Naive B cell (primary cell): ENCODE data around the gene EMC1. TPM values are rescaled to one million over a fixed set of nuclear protein-coding genes. Genes with fewer than 3 reads are reported as not detected.

ENCODE experiments used
- ATAC-seq, 2 donors: fragments of 150-1000 bp; cut with Tn5 transposase; 2 replicates each; pipeline ENCODE4 v1.10.0; 2021; ENCODE audit warnings: low read depth in 2 of 2, mild to moderate bottlenecking in 2 of 2, moderate library complexity in 2 of 2
- DNase-seq: peaks from one replicate; pipeline ENCODE4 v3.0.0; 2022
- H3K27ac Mint-ChIP-seq, 6 donors: one replicate each; pipeline ENCODE4 v1.8.0; 2020 to 2022; ENCODE audit warnings: mild to moderate bottlenecking in 6 of 6, mixed read lengths in 6 of 6, moderate library complexity in 5 of 6, inconsistent platforms in 2 of 6
- H3K27me3 Mint-ChIP-seq, 3 donors: one replicate each; pipeline ENCODE4 v1.8.0; 2021 to 2022; ENCODE audit warnings: mixed read lengths in 3 of 3, mild to moderate bottlenecking in 1 of 3
- H3K36me3 Mint-ChIP-seq, 2 donors: one replicate each; pipeline ENCODE4 v1.8.0; 2020 to 2022; ENCODE audit warnings: mixed read lengths in 2 of 2, inconsistent platforms in 1 of 2, mild to moderate bottlenecking in 1 of 2
- H3K4me1 Mint-ChIP-seq, 3 donors: one replicate each; pipeline ENCODE4 v1.8.0; 2020 to 2022; ENCODE audit warnings: mixed read lengths in 3 of 3, inconsistent platforms in 1 of 3, mild to moderate bottlenecking in 1 of 3, moderate library complexity in 1 of 3
- H3K4me3 Mint-ChIP-seq, 8 donors: one replicate each; pipeline ENCODE4 v1.8.0; 2020 to 2022; ENCODE audit warnings: mild to moderate bottlenecking in 8 of 8, mixed read lengths in 8 of 8, moderate library complexity in 8 of 8, inconsistent platforms in 2 of 8
- H3K9me3 Mint-ChIP-seq, 7 donors: one replicate each; pipeline ENCODE4 v1.8.0; 2020 to 2022; ENCODE audit warnings: mixed read lengths in 7 of 7, mild to moderate bottlenecking in 5 of 7, inconsistent platforms in 2 of 7, moderate library complexity in 1 of 7
- polyA plus RNA-seq, 6 donors: library from polyadenylated mRNA; unstranded; fragments of 300-500 nt; fragmentation: Illumina TruSeq; gene quantifications; one replicate each; pipeline ENCODE4 v1.2.3, GENCODE V29; 2021; ENCODE audit warnings: low read depth in 6 of 6

EMC1 gene
- polyA plus RNA-seq, 6 donors from 2014 or later: 20.0 to 24.3 (median 22.1) TPM

DNA sequence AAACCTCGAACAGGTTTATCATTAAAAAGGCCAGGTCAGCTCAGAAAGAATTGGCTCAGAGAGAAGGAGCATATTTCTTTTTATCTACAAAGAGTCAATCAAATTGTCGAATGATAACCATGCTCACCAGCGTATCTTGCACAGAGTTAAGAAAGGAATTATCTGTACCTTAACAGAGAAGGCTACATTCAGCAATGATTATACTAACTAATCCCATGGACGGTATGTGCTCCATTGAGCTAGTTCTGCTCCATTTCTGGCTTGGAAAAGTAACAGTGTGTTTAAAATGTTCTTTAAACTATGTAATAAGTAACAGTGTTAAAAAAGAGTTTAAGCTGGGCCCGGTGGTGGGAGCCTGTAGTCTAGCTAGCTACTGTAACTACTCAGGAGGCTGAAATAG is 45.5 kb downstream of the EMC1 start:
- ATAC-seq: no peak
- DNase-seq: no peak
- Mint-ChIP-seq H3K27me3 (no peaks in the 10 kb centered on the region), H3K4me3 (peak overlapping the region in 1 of 8 donors; percentile 19), H3K27ac (peak overlapping the region in 1 of 6 donors; percentile 47), H3K4me1 (peaks cover 41 to 65% (median 49%) of the 10 kb centered on the region in 3 donors), H3K9me3 (no peaks in the 10 kb centered on the region), H3K36me3 (no peaks in the 10 kb centered on the region)

DNA sequence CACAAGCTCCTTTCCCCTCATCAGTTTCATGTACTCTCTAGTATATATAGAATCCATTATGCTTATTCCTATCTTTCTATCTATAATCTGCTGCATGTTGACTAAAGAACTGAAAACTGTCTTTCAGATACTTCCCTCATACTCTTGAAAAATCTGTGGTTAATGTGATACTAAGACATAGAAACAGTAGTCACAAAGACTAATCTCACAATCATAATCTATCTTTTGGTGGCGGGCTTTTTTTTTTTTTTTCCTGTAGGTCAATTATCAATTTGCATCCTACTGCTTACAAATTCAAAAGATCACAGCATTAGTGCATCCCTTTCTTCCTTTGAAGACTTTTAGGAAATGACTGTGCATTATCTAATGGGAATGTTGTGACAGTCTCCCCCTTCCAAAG is 45.9 kb downstream of the EMC1 start:
- Mint-ChIP-seq H3K36me3 (no peaks in the 10 kb centered on the region), H3K27me3 (no peaks in the 10 kb centered on the region), H3K4me3 (peak overlapping the region in 1 of 8 donors; percentile 19), H3K27ac (no peak overlapping the region), H3K9me3 (no peaks in the 10 kb centered on the region), H3K4me1 (peaks cover 37 to 63% (median 48%) of the 10 kb centered on the region in 3 donors)
- ATAC-seq (no peak), DNase-seq (no peak)

DNA sequence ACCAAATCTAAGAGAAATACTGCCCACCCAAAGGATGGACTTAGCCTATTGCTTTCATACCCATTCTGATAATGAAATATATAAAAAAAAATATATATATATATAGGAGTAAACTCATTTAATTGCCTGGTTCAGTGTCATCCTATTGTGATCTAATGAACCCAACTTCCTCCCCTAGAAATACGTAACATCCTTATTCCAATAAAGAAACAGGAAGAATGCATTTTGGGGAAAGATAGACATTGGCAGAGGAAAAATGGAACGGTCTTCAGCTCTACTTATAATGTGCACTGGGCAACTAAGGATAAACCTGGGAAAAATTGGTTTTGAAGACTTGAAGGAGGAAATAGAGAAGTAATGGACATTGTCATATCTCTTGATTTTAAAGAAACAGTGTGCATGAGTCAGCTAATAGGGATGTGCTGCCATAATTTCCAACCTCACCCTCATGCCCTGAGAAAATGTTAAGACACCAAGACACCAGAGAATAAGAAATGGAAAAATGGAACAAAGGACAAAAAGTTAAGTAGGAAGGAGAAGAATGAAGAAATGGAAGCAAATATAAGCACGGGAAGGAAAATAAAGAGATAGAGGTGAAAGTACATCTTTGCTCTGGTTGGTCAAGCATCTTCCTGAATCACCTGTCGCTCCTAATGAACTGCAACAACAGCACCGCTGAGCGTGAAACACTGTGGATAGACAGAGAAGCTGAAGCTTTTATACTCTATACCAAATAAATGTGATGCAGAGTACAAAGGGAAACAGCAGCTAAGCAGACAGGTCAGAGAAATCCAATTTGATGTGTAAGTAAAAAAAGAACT is 46.7 kb downstream of the EMC1 start:
- H3K4me3 Mint-ChIP-seq: no peak overlapping the region
- no peak for ATAC-seq
- H3K36me3 Mint-ChIP-seq: peaks cover 0 to under 1% of the 10 kb centered on the region in 2 donors
- H3K4me1 Mint-ChIP-seq: peaks cover 33 to 60% (median 44%) of the 10 kb centered on the region in 3 donors
- peak overlapping the region in 3 of 6 donors; percentile 25 to 44 (median 29) for H3K27ac Mint-ChIP-seq
- no peaks in the 10 kb centered on the region for H3K27me3 Mint-ChIP-seq
- H3K9me3 Mint-ChIP-seq: no peaks in the 10 kb centered on the region
- no peak for DNase-seq

DNA sequence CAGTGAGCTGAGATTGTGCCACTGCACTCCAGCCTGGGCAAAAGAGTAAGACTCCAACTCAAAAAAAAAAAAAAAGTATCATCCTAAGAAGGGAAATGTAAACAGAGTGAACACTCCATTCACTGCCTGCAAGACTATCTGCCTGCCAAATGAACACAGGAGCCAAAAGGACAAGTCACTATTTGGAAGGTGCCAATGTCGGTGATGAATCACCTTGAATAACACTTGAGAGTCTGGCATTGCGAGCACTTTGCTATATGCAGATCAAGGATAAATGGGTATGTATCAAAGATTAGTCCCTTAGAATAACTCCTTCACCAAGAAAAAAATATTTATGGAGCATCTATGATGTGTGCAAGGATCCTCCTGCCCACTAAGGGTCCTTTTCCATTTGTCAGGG is 47.9 kb downstream of the EMC1 start:
- H3K4me3 Mint-ChIP-seq: no peak overlapping the region
- peaks cover 5 to 7% of the 10 kb centered on the region in 2 donors for H3K36me3 Mint-ChIP-seq
- no peak overlapping the region for H3K27ac Mint-ChIP-seq
- DNase-seq (no peak), ATAC-seq (no peak)
- H3K4me1 Mint-ChIP-seq: peaks cover 27 to 48% (median 36%) of the 10 kb centered on the region in 3 donors
- H3K9me3 Mint-ChIP-seq: no peaks in the 10 kb centered on the region
- no peaks in the 10 kb centered on the region for H3K27me3 Mint-ChIP-seq

DNA sequence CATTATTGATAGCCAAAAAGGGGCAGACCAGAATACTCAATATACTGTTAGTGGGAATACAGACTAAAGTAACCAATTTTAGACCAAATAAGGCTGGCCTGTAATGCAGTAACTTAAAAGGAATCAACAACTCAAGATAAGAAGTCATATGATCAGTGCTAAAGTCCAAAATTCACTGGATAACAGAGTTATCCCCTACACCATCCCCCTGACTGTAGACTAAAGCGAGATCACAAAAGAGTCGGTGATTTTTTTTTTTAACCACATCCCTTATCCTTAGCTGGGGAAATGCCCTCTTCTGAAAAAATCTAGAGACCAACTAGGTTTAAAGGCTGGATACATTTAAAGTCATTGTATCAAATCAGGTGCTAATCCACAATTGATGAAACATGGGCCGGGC is 48.9 kb downstream of the EMC1 start:
- Mint-ChIP-seq H3K36me3 (peaks cover 8 to 13% of the 10 kb centered on the region in 2 donors), H3K4me3 (no peak overlapping the region)
- DNase-seq: no peak

DNA sequence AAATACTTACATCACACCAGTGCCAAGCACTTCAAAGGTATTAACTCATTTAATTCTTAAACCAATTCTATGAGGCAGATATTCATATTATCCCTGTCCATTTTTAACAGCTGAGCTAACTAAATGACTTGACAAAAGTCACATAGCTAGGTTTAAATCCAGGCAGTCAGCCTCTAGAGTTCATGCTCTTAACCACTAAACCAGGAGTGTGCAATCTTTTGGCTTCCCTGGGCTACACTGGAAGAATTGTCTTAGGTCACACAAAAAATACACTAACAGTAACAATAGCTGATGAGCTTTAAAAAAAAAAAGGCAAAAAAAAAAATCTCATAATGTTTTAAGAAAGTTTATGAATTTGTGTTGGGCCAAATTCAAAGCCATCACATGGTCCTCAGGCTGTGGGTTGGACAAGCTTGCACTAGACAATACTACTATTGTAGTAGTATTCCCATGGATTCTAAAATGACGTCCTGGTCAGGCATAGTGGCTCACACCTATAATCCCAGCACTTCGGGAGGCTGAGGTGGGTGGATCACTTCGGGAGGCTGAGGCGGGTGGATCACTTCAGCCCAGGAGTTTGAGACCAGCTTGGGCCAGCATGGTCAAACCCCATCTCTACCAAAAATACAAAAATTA is 51.2 kb downstream of the EMC1 start:
- Mint-ChIP-seq H3K4me1 (peaks cover 17 to 21% (median 20%) of the 10 kb centered on the region in 3 donors), H3K27me3 (no peaks in the 10 kb centered on the region), H3K4me3 (no peak overlapping the region), H3K36me3 (peaks cover 20 to 27% of the 10 kb centered on the region in 2 donors), H3K9me3 (no peaks in the 10 kb centered on the region), H3K27ac (no peak overlapping the region)
- ATAC-seq: no peak
- no peak for DNase-seq

More for the DNA sequence above, 48.9 kb downstream of the EMC1 start:
- H3K4me1 Mint-ChIP-seq: peaks cover 27 to 38% (median 36%) of the 10 kb centered on the region in 3 donors
- H3K27me3 Mint-ChIP-seq: no peaks in the 10 kb centered on the region
- no peaks in the 10 kb centered on the region for H3K9me3 Mint-ChIP-seq
- H3K27ac Mint-ChIP-seq: peak overlapping the region in 2 of 6 donors; percentile 31 to 76
- no peak for ATAC-seq

DNA sequence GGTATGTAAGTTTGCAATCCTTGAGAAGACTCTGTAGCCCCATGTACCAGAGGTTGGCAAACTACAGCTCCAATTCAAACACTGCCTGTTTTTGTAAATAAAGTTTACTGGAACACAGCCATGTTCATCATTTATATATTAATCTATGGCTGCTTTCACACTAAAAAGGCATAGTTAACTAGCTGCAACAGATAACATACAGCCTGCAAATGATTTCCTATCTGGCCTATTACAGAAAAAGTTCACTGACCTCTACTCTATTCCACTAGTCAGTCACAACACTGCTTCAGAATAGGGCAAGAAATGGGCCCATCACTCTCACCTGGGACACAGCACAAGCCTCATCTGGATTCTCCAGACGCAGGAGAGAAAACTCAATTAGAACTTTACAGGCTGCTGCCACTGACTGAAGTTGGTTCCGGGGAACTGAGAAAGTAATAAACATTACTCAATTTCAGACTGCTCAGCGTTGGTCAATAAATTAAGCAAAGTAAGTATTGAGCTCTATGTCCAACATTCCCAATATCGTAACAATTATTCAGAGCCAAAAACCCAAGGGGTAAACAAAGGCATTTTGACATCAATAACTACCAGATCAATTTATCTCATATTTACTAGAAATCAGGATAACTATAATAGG is 51.9 kb downstream of the EMC1 start:
- H3K4me3 Mint-ChIP-seq: no peak overlapping the region
- no peak for ATAC-seq
- H3K27me3 Mint-ChIP-seq: no peaks in the 10 kb centered on the region
- peaks cover 20 to 27% of the 10 kb centered on the region in 2 donors for H3K36me3 Mint-ChIP-seq
- H3K4me1 Mint-ChIP-seq: peaks cover 12 to 17% (median 14%) of the 10 kb centered on the region in 3 donors
- no peak for DNase-seq
- no peaks in the 10 kb centered on the region for H3K9me3 Mint-ChIP-seq
- H3K27ac Mint-ChIP-seq: peak overlapping the region in 1 of 6 donors; percentile 44

DNA sequence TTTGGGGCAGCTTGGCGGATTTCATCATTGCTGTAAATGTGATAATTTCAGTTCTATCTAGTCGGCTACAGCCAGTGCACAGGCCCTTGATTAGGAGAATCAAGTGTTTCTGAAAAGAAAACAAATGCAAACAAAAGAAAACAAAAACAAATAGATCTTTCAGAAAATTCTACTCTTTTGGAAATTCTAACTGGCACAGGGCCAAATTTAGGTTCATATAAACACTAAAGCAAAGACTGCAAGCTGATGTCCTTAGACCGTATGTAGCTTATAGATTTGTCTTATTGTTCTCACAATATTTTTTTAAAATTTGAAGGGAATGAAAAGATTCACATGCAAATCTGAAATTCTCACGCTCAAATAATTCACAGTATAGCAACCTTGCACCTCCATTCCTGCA is 52.5 kb downstream of the EMC1 start:
- no peak overlapping the region for H3K4me3 Mint-ChIP-seq
- peaks cover 21 to 27% of the 10 kb centered on the region in 2 donors for H3K36me3 Mint-ChIP-seq
- peaks cover 8 to 16% (median 12%) of the 10 kb centered on the region in 3 donors for H3K4me1 Mint-ChIP-seq
- H3K27ac Mint-ChIP-seq: peak overlapping the region in 1 of 6 donors; percentile 44
- DNase-seq (no peak), ATAC-seq (no peak)
- no peaks in the 10 kb centered on the region for H3K27me3 Mint-ChIP-seq
- no peaks in the 10 kb centered on the region for H3K9me3 Mint-ChIP-seq

DNA sequence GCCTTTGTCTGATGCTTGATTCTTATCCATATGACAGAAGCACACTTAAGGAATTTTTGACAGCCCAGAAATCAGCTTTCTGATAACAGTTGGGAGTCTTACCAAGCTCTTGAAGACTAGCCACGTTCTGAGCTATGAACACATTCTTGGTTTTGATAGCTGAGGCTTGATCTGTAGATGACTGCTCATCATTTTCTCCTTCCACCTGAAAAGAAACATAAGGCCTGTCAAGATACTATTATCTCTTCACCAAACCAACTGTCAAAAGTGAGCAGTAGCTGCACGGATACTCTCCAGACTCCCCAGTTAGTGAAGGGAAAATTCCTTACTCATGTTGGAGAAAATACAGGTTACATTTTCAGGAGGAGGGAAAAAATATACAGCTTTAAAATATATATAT is 53.5 kb downstream of the EMC1 start:
- Mint-ChIP-seq H3K36me3 (peaks cover 27 to 31% of the 10 kb centered on the region in 2 donors), H3K27ac (no peak overlapping the region), H3K27me3 (no peaks in the 10 kb centered on the region), H3K4me1 (peaks cover 8 to 15% (median 11%) of the 10 kb centered on the region in 3 donors), H3K9me3 (no peaks in the 10 kb centered on the region), H3K4me3 (no peak overlapping the region)
- no peak for DNase-seq
- ATAC-seq: no peak

DNA sequence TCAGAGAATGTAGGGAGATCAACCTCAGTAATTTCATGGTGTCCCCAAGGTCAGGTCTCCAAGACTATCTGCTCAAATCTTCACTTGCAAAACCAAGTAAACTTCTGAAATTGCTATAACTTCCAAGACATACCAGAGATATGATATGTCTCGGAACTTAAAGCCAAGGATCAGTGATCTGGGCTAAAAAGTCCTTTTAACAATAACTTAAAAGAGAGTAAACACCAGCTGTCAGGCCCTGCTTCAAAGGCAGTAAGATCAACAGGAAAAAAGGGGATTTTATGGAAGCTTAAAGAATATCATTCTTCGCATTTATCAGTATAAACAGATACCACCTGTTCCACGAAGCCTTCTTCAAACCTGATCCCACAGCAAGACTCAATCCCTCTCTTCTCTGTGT is 55.0 kb downstream of the EMC1 start:
- Mint-ChIP-seq H3K36me3 (peaks cover 27 to 44% of the 10 kb centered on the region in 2 donors), H3K9me3 (no peaks in the 10 kb centered on the region), H3K4me3 (no peak overlapping the region), H3K4me1 (peaks cover 0 to 5% (median 4%) of the 10 kb centered on the region in 3 donors), H3K27me3 (no peaks in the 10 kb centered on the region), H3K27ac (peak overlapping the region in 1 of 6 donors; percentile 30)
- ATAC-seq (no peak), DNase-seq (no peak)

DNA sequence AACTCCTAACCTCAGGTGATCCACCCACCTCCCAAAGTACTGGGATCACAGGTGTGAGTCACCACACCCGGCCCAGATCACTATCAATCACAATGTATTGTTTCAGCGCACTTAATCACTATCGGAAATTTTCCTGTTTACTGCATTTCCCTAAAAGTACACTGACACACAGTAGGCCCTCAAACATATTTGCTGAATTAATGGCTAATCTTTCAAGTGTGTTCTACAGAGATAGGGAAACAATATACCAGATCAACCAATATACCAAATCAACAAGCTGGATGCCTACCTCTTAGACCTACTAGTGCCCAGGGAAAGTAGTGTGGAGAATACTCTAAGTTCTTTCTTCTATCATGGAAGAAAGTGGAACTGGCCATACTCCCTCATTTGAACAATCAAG is 58.3 kb downstream of the EMC1 start:
- ATAC-seq (no peak), DNase-seq (no peak)
- Mint-ChIP-seq H3K27ac (peak overlapping the region in 1 of 6 donors; percentile 75), H3K36me3 (peaks cover 31 to 45% of the 10 kb centered on the region in 2 donors), H3K27me3 (no peaks in the 10 kb centered on the region), H3K4me1 (peaks cover 0 to 10% (median 0%) of the 10 kb centered on the region in 3 donors), H3K4me3 (no peak overlapping the region), H3K9me3 (no peaks in the 10 kb centered on the region)

DNA sequence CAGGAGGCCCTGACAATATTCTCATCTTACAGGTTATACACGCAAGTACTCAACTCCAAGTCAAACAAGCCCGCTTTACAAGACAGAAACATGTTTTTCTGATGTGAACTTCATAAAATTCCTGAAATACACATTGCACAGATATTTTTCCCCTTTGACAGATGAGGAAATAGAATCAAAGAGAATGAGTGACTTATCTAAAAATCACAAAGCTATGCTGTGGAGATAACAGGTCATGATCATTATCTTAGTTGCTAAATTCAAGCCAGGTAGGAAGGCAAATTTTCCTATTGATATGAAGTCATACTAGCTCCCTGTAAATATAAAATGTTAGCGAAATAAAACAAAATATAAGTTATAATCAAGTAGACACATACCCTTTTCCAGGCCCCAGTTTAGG is 59.5 kb downstream of the EMC1 start:
- no peak overlapping the region for H3K27ac Mint-ChIP-seq
- H3K27me3 Mint-ChIP-seq: no peaks in the 10 kb centered on the region
- H3K4me1 Mint-ChIP-seq: peaks cover 0 to 10% (median 0%) of the 10 kb centered on the region in 3 donors
- H3K36me3 Mint-ChIP-seq: peaks cover 29 to 44% of the 10 kb centered on the region in 2 donors
- no peaks in the 10 kb centered on the region for H3K9me3 Mint-ChIP-seq
- no peak for DNase-seq
- no peak overlapping the region for H3K4me3 Mint-ChIP-seq
- no peak for ATAC-seq

DNA sequence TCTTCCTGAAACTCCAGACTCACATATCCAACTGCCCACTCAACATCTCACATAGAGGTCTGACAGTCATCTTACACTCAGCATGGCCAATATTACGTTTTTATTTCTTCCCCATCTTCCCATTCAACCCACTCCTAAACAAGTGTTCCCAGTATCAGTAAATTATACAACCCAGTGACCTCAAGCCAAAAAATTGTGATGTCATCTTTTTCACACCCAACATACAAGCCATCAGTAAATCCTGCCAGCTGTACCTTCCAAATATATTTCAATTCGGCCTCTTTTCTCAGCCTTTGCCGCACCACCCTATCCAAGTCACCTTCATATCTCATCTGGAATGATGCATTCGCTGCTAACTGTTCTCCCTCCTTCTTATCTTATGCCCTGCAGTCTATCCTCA is 60.9 kb downstream of the EMC1 start:
- Mint-ChIP-seq H3K27me3 (no peaks in the 10 kb centered on the region), H3K4me3 (no peak overlapping the region), H3K4me1 (peaks cover 0 to 6% (median 0%) of the 10 kb centered on the region in 3 donors), H3K36me3 (peaks cover 28 to 52% of the 10 kb centered on the region in 2 donors), H3K27ac (peak overlapping the region in 1 of 6 donors; percentile 1), H3K9me3 (no peaks in the 10 kb centered on the region)
- DNase-seq (no peak), ATAC-seq (no peak)
